ENCODE data around the gene RPL7L1. TPM values are rescaled to one million over a fixed set of nuclear protein-coding genes. Genes with fewer than 3 reads are reported as not detected.

RPL7L1 gene
- total and polyA plus RNA-seq, 2 of the 13 experiments (the other 11 are each of a cell fraction or from before 2014, with no cell fraction given): 51.6 to 179 TPM

DNA sequence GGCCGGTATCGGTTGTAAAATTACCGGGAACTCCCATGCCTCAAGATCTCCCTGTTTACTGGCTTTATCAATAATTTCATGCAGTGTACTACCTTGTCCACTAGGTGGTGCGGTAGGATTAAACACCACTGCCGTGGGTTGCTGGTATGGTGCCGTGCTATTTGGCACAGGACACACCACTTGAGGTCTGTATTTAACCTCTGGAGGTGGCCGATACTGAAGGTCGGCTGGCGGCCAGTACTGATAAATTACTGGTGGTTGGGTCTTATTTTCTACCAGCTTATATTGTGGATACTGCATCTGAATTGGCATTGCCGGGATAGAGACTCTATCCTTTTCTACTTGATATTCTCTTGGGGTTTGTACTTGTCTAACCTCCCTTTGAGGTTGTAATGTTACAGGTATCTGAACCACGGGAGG is 22.1 kb downstream of the RPL7L1 start (continued):
- TF ChIP-seq, protein P1, sequence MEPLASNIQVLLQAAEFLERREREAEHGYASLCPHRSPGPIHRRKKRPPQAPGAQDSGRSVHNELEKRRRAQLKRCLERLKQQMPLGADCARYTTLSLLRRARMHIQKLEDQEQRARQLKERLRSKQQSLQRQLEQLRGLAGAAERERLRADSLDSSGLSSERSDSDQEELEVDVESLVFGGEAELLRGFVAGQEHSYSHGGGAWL (CRISPR knock-in tag; IDR thresholded peaks at IDR 0.05): no peak
- no peak for TF ChIP-seq SOX13 (IDR thresholded peaks at IDR 0.05)
- TF ChIP-seq SOX13 (CRISPR knock-in tag; conservative IDR thresholded peaks at IDR 0.05 in 1 of 2, IDR thresholded peaks at IDR 0.05 in 1 of 2): peak in 1 of 2 experiments; percentile 32; a peak in 1 of 4 replicates
- no peak for TF ChIP-seq ZFP41 (CRISPR knock-in tag; IDR thresholded peaks at IDR 0.05; ENCODE audit: borderline replicate concordance)
- TF ChIP-seq, protein P2, sequence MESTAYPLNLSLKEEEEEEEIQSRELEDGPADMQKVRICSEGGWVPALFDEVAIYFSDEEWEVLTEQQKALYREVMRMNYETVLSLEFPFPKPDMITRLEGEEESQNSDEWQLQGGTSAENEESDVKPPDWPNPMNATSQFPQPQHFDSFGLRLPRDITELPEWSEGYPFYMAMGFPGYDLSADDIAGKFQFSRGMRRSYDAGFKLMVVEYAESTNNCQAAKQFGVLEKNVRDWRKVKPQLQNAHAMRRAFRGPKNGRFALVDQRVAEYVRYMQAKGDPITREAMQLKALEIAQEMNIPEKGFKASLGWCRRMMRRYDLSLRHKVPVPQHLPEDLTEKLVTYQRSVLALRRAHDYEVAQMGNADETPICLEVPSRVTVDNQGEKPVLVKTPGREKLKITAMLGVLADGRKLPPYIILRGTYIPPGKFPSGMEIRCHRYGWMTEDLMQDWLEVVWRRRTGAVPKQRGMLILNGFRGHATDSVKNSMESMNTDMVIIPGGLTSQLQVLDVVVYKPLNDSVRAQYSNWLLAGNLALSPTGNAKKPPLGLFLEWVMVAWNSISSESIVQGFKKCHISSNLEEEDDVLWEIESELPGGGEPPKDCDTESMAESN (CRISPR knock-in tag; conservative IDR thresholded peaks at IDR 0.05): no peak; the same call in 1 of the 2 replicates
- TF ChIP-seq ZNF569 (CRISPR knock-in tag; IDR thresholded peaks at IDR 0.05; ENCODE audit: borderline replicate concordance): no peak
- TF ChIP-seq RCOR2 (CRISPR knock-in tag; IDR thresholded peaks at IDR 0.05): 0 out of 2 replicates have a peak, but pooled peaks have one; percentile 26
- no peak for TF ChIP-seq ZNF816 (CRISPR knock-in tag; IDR thresholded peaks at IDR 0.05; ENCODE audit: borderline replicate concordance)
- TF ChIP-seq SP5 (CRISPR knock-in tag; IDR thresholded peaks at IDR 0.05; ENCODE audit: borderline replicate concordance, low read depth): no peak
- 0 out of 2 replicates have a peak, but pooled peaks have one; percentile 13 for TF ChIP-seq GATA4 (IDR thresholded peaks at IDR 0.05; ENCODE audit: borderline replicate concordance, low read depth)
- peak; percentile 68; the same call in 1 of the 2 replicates for TF ChIP-seq ZNF350 (CRISPR knock-in tag; IDR thresholded peaks at IDR 0.05; ENCODE audit: borderline replicate concordance, low read depth)
- peak; percentile 84 for TF ChIP-seq FOXA3 (CRISPR knock-in tag; IDR thresholded peaks at IDR 0.05)
- TF ChIP-seq GABPB1 (CRISPR knock-in tag; IDR thresholded peaks at IDR 0.05): no peak
- TF ChIP-seq ZNF672 (CRISPR knock-in tag; IDR thresholded peaks at IDR 0.05): no peak
- TF ChIP-seq GFI1 (CRISPR knock-in tag; IDR thresholded peaks at IDR 0.05; ENCODE audit: borderline replicate concordance): 0 out of 2 replicates have a peak, but pooled peaks have one; percentile 26
- TF ChIP-seq SP1 (IDR thresholded peaks at IDR 0.05): no peak
- no peak for TF ChIP-seq SP1 (CRISPR knock-in tag; IDR thresholded peaks at IDR 0.05)
- no peak for TF ChIP-seq SOX6 (IDR thresholded peaks at IDR 0.05)
- TF ChIP-seq SOX6 (CRISPR knock-in tag; IDR thresholded peaks at IDR 0.05): 0 out of 2 replicates have a peak, but pooled peaks have one; percentile 24
- no peak for TF ChIP-seq ELF1 (CRISPR knock-in tag; IDR thresholded peaks at IDR 0.05)
- no peak for TF ChIP-seq ZNF282 (IDR thresholded peaks at IDR 0.05; ENCODE audit: partially characterized antibody)
- no peak for TF ChIP-seq DNMT1 (CRISPR knock-in tag; IDR thresholded peaks at IDR 0.05)
- no peak for TF ChIP-seq IKZF4 (CRISPR knock-in tag; IDR thresholded peaks at IDR 0.05; ENCODE audit: borderline replicate concordance, low read depth, not compliant biosample characterization)
- TF ChIP-seq FOSL2 (CRISPR knock-in tag; IDR thresholded peaks at IDR 0.05): peak; percentile 49; the same call in 1 of the 2 replicates
- TF ChIP-seq, protein P3, sequence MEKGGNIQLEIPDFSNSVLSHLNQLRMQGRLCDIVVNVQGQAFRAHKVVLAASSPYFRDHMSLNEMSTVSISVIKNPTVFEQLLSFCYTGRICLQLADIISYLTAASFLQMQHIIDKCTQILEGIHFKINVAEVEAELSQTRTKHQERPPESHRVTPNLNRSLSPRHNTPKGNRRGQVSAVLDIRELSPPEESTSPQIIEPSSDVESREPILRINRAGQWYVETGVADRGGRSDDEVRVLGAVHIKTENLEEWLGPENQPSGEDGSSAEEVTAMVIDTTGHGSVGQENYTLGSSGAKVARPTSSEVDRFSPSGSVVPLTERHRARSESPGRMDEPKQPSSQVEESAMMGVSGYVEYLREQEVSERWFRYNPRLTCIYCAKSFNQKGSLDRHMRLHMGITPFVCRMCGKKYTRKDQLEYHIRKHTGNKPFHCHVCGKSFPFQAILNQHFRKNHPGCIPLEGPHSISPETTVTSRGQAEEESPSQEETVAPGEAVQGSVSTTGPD (CRISPR knock-in tag; IDR thresholded peaks at IDR 0.05): 0 out of 2 replicates have a peak, but pooled peaks have one; percentile 52
- TF ChIP-seq CCAR2 (optimal IDR thresholded peaks at IDR 0.05; ENCODE audit: low read depth, low read length): no peak
- peak; percentile 66 to 96; a peak in 3 of 4 replicates for TF ChIP-seq HMGXB4 (CRISPR knock-in tag; IDR thresholded peaks at IDR 0.05; ENCODE audit: borderline replicate concordance in 1 of 2, low read depth in 1 of 2)
